A172 (cell line): ENCODE measurements around the gene HVCN1. TPM values are rescaled to one million over a fixed set of nuclear protein-coding genes. Genes with fewer than 3 reads are reported as not detected.
"Not testable (repeated sequence)": the region's sequence is repeated elsewhere in the genome, so short reads cannot be mapped to it uniquely, and the experiment has no call there.

Experiments used
- DNase-seq: peaks from one replicate; pipeline ENCODE4 v3.0.0-alpha.2; 2015; ENCODE audit warnings: low spot score
- total RNA-seq: library from RNA; depleted of rRNA; stranded (reverse); fragments of >200 nt; shearing (Covaris generic); gene quantifications from 2 replicates; pipeline ENCODE4 v1.2.3, GENCODE V29; 2014; rRNA removed

HVCN1 gene
- total RNA-seq: 0.14 and 0.95 TPM in 2 replicates

GRCh38 chr12:110688446-110689280 is at the start of gene HVCN1:
TSS of gene HVCN1 (minus strand) at chr12:110689115. CDS start at chr12:110683245, 5,870 bp downstream.
- DNase-seq: no peak

- no peak for DNase-seq
Measured at GRCh38 chr12:110737532-110737931, 48.6 kb upstream of the HVCN1 start.

- DNase-seq: peak; percentile 48
Measured at GRCh38 chr12:110737016-110737415, 48.1 kb upstream of the HVCN1 start.

GRCh38 chr12:110733900-110734299 is 45.0 kb upstream of the HVCN1 start:
- no peak for DNase-seq

GRCh38 chr12:110733089-110733715 is 44.3 kb upstream of the HVCN1 start:
- no peak for DNase-seq

GRCh38 chr12:110732572-110732971 is 43.7 kb upstream of the HVCN1 start:
- DNase-seq: no peak

GRCh38 chr12:110731479-110731878 is 42.6 kb upstream of the HVCN1 start:
- no peak for DNase-seq

GRCh38 chr12:110728628-110729027 is 39.7 kb upstream of the HVCN1 start:
- no peak for DNase-seq

GRCh38 chr12:110726708-110727369 is 37.9 kb upstream of the HVCN1 start:
- DNase-seq: no peak

GRCh38 chr12:110726028-110726427 is 37.1 kb upstream of the HVCN1 start:
- no peak for DNase-seq

- no peak for DNase-seq
Measured at GRCh38 chr12:110725267-110725666, 36.4 kb upstream of the HVCN1 start.

- DNase-seq: not testable (repeated sequence)
Measured at GRCh38 chr12:110722892-110723291, 34.0 kb upstream of the HVCN1 start.

GRCh38 chr12:110721570-110721969 is 32.7 kb upstream of the HVCN1 start:
- DNase-seq: no peak

- no peak for DNase-seq
Measured at GRCh38 chr12:110720516-110720915, 31.6 kb upstream of the HVCN1 start.

GRCh38 chr12:110718222-110718908 is 29.4 kb upstream of the HVCN1 start:
- no peak for DNase-seq

GRCh38 chr12:110717037-110717436 is 28.1 kb upstream of the HVCN1 start:
- no peak for DNase-seq

GRCh38 chr12:110708917-110709316 is 20.0 kb upstream of the HVCN1 start:
- no peak for DNase-seq

GRCh38 chr12:110705309-110705708 is 16.4 kb upstream of the HVCN1 start:
- DNase-seq: no peak

- no peak for DNase-seq
Measured at GRCh38 chr12:110704750-110705149, 15.8 kb upstream of the HVCN1 start.

GRCh38 chr12:110704231-110704630 is 15.3 kb upstream of the HVCN1 start:
- DNase-seq: no peak

- no peak for DNase-seq
Measured at GRCh38 chr12:110702081-110702480, 13.2 kb upstream of the HVCN1 start.
